Tibial nerve (tissue), 4 donors: ENCODE data around the gene ARPC2.

ENCODE experiments used
- EP300 ChIP-seq, 2 donors: sonication (generic); formaldehyde crosslinking; IDR thresholded peaks; one replicate each; pipeline ENCODE4 v1.6.1; 2017; ENCODE audit warnings: antibody characterized with exemption in 2 of 2, mild to moderate bottlenecking in 1 of 2
- TF ChIP-seq, protein P1 (sequence below), 5 experiments: fragments of 200-600 bp in 3 of 5; fragments of 450-650 bp in 2 of 5; sonication (generic) in 3 of 5; IDR thresholded peaks; one replicate each; pipeline ENCODE4 v1.5.1; 2016 to 2019; ENCODE audit warnings: antibody characterized with exemption in 5 of 5, mild to moderate bottlenecking in 3 of 5, moderate library complexity in 2 of 5

DNA sequence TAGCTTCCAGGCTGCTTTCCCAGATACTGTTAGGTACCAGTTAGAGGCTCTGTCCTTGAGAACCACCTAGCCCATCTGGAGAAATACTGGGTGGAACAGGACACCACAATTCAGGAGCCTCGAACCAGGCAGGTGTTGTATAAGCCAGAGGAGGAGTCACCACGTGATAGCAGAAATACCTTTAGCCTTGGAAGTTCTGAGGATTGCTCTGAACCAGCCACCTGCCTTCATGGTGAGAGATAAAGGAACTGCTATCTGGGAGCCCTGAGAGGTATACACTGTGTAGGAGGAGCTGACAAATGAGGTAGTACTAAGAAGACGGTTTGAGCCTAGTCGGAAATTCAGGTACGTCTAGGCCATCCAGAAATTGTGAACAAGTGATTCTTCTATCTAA is 36.2 kb downstream of the ARPC2 start:
- TF ChIP-seq, protein P1, sequence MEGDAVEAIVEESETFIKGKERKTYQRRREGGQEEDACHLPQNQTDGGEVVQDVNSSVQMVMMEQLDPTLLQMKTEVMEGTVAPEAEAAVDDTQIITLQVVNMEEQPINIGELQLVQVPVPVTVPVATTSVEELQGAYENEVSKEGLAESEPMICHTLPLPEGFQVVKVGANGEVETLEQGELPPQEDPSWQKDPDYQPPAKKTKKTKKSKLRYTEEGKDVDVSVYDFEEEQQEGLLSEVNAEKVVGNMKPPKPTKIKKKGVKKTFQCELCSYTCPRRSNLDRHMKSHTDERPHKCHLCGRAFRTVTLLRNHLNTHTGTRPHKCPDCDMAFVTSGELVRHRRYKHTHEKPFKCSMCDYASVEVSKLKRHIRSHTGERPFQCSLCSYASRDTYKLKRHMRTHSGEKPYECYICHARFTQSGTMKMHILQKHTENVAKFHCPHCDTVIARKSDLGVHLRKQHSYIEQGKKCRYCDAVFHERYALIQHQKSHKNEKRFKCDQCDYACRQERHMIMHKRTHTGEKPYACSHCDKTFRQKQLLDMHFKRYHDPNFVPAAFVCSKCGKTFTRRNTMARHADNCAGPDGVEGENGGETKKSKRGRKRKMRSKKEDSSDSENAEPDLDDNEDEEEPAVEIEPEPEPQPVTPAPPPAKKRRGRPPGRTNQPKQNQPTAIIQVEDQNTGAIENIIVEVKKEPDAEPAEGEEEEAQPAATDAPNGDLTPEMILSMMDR (IDR thresholded peaks at IDR 0.05), result no peak
- TF ChIP-seq EP300 (IDR thresholded peaks at IDR 0.05), result no peak
